LNCAP (cell line): ENCODE results near the gene AIFM2.

Experiments
- TF ChIP-seq, protein P1 (sequence below): fragments of 450-650 bp; IDR thresholded peaks from 2 replicates; pipeline ENCODE4 v1.5.1; 2017; ENCODE audit warnings: mild to moderate bottlenecking

AIFM2 gene

DNA sequence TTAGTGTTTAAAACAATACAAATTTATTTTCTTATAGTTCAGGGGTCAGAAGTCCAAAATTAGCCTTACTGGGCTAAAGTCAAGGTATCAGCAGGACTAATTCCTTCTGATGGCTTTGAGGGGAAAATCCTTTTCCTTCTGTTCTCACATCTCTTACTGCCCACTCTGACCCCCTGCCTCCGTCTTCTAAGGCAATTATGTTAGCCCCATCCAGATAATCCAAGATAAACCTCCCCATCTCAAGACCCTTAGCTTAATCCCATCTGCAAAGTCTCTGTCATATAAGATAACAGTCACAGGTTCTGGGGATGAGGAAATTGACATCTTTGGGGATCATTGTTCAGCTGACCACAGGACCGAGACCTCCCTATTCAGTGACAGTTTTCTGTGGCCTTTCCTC lies 57.7 kb downstream of the AIFM2 start:
- TF ChIP-seq, protein P1, sequence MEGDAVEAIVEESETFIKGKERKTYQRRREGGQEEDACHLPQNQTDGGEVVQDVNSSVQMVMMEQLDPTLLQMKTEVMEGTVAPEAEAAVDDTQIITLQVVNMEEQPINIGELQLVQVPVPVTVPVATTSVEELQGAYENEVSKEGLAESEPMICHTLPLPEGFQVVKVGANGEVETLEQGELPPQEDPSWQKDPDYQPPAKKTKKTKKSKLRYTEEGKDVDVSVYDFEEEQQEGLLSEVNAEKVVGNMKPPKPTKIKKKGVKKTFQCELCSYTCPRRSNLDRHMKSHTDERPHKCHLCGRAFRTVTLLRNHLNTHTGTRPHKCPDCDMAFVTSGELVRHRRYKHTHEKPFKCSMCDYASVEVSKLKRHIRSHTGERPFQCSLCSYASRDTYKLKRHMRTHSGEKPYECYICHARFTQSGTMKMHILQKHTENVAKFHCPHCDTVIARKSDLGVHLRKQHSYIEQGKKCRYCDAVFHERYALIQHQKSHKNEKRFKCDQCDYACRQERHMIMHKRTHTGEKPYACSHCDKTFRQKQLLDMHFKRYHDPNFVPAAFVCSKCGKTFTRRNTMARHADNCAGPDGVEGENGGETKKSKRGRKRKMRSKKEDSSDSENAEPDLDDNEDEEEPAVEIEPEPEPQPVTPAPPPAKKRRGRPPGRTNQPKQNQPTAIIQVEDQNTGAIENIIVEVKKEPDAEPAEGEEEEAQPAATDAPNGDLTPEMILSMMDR = no peak

- TF ChIP-seq, protein P1 = no peak
These were observed 58.5 kb downstream of the AIFM2 start for GRCh38 chr10:70074165-70074564.

DNA sequence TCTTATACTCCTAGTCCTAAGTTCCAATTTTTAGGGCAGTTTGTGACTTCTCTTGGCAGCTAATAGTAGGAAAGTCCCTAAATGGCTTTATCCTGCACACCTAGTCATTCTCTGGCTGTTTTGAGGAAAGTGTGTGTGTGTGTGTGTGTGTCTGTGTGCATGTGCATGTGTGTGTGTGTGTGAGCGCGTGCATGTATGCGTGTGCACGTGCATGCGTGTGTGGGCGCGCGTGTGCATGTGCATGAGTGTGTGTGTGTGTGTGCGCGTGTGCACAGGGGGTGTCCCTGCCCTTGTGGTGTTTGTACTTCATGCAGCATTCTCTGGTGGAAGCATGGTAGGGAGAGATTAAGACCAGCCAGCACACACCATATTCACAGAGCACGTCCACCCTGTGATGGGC lies 61.8 kb downstream of the AIFM2 start:
- TF ChIP-seq, protein P1 = no peak

- TF ChIP-seq, protein P1 = no peak
These were observed 63.3 kb downstream of the AIFM2 start for GRCh38 chr10:70069346-70069745.

DNA sequence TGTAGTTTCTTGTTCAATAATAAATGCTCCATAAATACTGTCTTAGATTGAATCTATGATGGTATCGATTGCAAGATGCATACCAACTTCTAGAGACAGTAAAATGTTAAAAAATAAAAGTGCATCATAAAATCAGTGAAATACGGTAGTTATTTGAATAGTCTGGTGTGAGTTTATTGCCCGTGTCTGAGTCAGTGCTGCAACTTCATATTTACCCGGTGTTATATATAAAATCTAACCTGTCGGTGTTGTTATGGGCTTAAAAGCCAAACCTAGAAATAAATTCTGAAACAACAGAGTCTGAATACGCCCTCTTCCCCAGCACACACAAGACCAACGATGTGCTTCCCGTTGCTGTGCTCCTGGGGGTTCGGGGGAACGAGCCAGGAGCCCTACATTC lies 63.7 kb downstream of the AIFM2 start:
- TF ChIP-seq, protein P1 = no peak

DNA sequence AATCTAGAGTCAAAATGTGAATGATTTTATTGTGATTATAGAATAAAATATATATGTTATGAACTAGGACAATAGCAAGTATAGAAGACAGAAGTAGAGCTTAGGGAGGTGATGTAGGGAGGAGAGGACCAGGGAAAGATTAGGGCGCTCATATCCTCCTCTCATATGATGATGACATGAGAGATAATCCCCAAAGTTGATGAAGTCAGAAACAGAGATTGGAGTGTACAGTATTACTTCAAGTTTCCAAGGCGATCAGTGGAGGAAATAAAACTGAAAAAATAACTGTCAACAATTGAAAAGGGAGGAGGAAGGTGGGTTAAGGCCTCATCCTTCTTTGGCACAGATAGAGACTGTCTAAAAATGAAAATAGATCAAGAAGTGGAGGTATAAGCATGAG lies 65.0 kb downstream of the AIFM2 start:
- TF ChIP-seq, protein P1 = no peak

DNA sequence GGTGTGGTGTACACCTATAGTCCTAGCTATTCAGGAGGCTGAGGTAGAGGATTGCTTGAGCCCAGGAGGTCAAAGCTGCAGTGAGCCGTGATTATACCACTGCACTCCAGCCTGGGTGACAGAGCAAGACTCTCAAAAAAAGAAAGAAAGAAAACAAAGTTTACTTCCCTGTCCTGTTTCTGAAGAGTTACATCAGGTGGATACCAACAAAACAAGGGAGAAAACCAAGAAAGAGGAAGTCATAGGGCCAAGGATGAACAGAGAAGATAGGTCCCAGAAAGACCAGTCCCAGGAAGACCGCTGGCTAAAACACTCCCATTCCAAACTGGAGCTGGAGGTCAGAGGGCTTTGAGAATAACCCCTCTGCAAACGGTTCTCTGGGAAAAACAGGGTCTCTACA lies 66.4 kb downstream of the AIFM2 start:
- TF ChIP-seq, protein P1 = no peak

GRCh38 chr10:70064486-70064885 lies 68.1 kb downstream of the AIFM2 start:
- TF ChIP-seq, protein P1 = no peak
